Tibial nerve (tissue), 4 donors: ENCODE results near the gene HPSE2.

Experiments
- EP300 ChIP-seq, 2 donors: sonication (generic); formaldehyde crosslinking; IDR thresholded peaks; one replicate each; pipeline ENCODE4 v1.6.1; 2017; ENCODE audit warnings: antibody characterized with exemption in 2 of 2, mild to moderate bottlenecking in 1 of 2
- POLR2A ChIP-seq, 2 donors: fragments of 450-650 bp; IDR thresholded peaks; one replicate each; pipeline ENCODE4 v1.6.1; 2017; ENCODE audit warnings: antibody characterized with exemption in 2 of 2, mild to moderate bottlenecking in 2 of 2, moderate library complexity in 2 of 2
- TF ChIP-seq, protein P1 (sequence below), 5 experiments: fragments of 200-600 bp in 3 of 5; fragments of 450-650 bp in 2 of 5; sonication (generic) in 3 of 5; IDR thresholded peaks; one replicate each; pipeline ENCODE4 v1.5.1; 2016 to 2019; ENCODE audit warnings: antibody characterized with exemption in 5 of 5, mild to moderate bottlenecking in 3 of 5, moderate library complexity in 2 of 5

DNA sequence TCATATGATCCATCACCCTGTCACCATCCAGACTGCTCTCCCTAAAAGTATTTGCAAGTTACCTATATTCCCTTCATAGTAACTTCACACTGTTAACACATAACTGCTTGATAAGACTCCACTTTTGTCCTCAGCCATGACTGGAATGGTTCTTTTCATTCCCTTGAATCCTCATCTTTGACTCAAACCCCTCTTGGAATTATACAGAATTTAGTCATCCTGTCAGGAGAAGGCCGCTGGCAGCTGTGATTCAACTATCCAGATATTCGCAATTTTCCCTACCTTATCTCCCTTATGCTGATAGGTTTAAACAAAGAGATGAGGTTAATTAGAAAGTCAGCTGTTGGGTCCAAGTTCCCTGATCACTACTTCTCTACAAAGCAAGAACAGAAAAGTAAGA is 646.0 kb downstream of the HPSE2 start:
- TF ChIP-seq, protein P1, sequence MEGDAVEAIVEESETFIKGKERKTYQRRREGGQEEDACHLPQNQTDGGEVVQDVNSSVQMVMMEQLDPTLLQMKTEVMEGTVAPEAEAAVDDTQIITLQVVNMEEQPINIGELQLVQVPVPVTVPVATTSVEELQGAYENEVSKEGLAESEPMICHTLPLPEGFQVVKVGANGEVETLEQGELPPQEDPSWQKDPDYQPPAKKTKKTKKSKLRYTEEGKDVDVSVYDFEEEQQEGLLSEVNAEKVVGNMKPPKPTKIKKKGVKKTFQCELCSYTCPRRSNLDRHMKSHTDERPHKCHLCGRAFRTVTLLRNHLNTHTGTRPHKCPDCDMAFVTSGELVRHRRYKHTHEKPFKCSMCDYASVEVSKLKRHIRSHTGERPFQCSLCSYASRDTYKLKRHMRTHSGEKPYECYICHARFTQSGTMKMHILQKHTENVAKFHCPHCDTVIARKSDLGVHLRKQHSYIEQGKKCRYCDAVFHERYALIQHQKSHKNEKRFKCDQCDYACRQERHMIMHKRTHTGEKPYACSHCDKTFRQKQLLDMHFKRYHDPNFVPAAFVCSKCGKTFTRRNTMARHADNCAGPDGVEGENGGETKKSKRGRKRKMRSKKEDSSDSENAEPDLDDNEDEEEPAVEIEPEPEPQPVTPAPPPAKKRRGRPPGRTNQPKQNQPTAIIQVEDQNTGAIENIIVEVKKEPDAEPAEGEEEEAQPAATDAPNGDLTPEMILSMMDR (IDR thresholded peaks at IDR 0.05), result no peak
- TF ChIP-seq EP300 (IDR thresholded peaks at IDR 0.05) (no peak), POLR2A (IDR thresholded peaks at IDR 0.05) (no peak)
